ENCODE data around the gene EXOG. TPM values are rescaled to one million over a fixed set of nuclear protein-coding genes. Genes with fewer than 3 reads are reported as not detected.

EXOG gene
- total RNA-seq, 4 donors from 2014 or later, result 14.9 to 37.8 (median 30.8) TPM

- intact Hi-C loops (cut with DNase I), result no loop called here
- Histone ChIP-seq H3K27me3 (no peaks in the 10 kb centered on the region), H3K36me3 (no peaks in the 10 kb centered on the region), H3K4me1 (peaks cover 9 to 17% (median 13%) of the 10 kb centered on the region in 4 donors), H3K27ac (replicated peaks in 1 of 4) (no peak overlapping the region), H3K4me3 (no peak overlapping the region), H3K9me3 (peaks cover 0 to 11% (median 2%) of the 10 kb centered on the region in 4 donors)
- TF ChIP-seq, protein P1, sequence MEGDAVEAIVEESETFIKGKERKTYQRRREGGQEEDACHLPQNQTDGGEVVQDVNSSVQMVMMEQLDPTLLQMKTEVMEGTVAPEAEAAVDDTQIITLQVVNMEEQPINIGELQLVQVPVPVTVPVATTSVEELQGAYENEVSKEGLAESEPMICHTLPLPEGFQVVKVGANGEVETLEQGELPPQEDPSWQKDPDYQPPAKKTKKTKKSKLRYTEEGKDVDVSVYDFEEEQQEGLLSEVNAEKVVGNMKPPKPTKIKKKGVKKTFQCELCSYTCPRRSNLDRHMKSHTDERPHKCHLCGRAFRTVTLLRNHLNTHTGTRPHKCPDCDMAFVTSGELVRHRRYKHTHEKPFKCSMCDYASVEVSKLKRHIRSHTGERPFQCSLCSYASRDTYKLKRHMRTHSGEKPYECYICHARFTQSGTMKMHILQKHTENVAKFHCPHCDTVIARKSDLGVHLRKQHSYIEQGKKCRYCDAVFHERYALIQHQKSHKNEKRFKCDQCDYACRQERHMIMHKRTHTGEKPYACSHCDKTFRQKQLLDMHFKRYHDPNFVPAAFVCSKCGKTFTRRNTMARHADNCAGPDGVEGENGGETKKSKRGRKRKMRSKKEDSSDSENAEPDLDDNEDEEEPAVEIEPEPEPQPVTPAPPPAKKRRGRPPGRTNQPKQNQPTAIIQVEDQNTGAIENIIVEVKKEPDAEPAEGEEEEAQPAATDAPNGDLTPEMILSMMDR (IDR thresholded peaks at IDR 0.05), result no peak
- TF ChIP-seq POLR2AphosphoS5 (IDR thresholded peaks at IDR 0.05), result no peak
- no peak for TF ChIP-seq EP300 (IDR thresholded peaks at IDR 0.05)
- WGBS, result 100% methylated on average over 1 of the region's 1 CpG
- DNase-seq (ENCODE audit: extremely low spot score), result no peak
These were observed 30.5 kb upstream of the EXOG start for GRCh38 chr3:38465588-38466154.

- H3K4me3 ChIP-seq, result no peak overlapping the region
- WGBS, result 85% methylated on average over 1 of the region's 1 CpG
- TF ChIP-seq POLR2AphosphoS5 (IDR thresholded peaks at IDR 0.05), result no peak
- no peak for TF ChIP-seq EP300 (IDR thresholded peaks at IDR 0.05)
- TF ChIP-seq, protein P1 (IDR thresholded peaks at IDR 0.05), result no peak
- TF ChIP-seq POLR2A (IDR thresholded peaks at IDR 0.05; ENCODE audit: low read depth), result no peak
- no peaks in the 10 kb centered on the region for H3K36me3 ChIP-seq
- H3K9me3 ChIP-seq, result peaks cover 0 to 11% (median 2%) of the 10 kb centered on the region in 4 donors
- DNase-seq (ENCODE audit: extremely low spot score), result no peak
- intact Hi-C loops (cut with DNase I), result no loop called here
- H3K4me1 ChIP-seq, result peaks cover 17 to 26% (median 23%) of the 10 kb centered on the region in 4 donors
- H3K27ac ChIP-seq (replicated peaks in 1 of 4), result no peak overlapping the region
- H3K27me3 ChIP-seq, result no peaks in the 10 kb centered on the region
These were observed 27.4 kb upstream of the EXOG start for GRCh38 chr3:38468765-38469164.

DNA sequence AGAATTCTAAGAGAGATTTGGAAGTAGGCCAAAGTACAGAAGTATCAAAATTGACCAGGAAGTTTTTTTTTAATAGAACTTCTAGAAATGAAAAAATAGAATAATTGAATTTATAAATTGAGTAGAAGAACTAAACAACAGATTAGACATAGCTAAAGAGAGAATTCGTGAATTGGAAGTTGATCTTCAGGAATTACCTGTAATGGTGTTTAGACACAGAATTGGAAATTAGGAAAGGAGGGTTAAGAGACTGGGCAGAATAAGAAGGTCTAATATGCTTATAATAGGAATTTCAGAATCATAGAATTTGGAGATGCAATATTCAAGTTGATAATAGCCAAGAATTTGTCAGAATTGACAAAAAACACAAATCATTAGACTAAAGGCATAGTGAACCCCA is 26.3 kb upstream of the EXOG start:
- Histone ChIP-seq H3K4me1 (peaks cover 21 to 29% (median 25%) of the 10 kb centered on the region in 4 donors), H3K9me3 (peaks cover 0 to 11% (median 2%) of the 10 kb centered on the region in 4 donors), H3K27me3 (no peaks in the 10 kb centered on the region), H3K36me3 (no peaks in the 10 kb centered on the region), H3K4me3 (no peak overlapping the region), H3K27ac (replicated peaks in 1 of 4) (no peak overlapping the region)
- no peak for TF ChIP-seq POLR2AphosphoS5 (IDR thresholded peaks at IDR 0.05)
- TF ChIP-seq EP300 (IDR thresholded peaks at IDR 0.05), result no peak
- TF ChIP-seq, protein P1 (IDR thresholded peaks at IDR 0.05), result no peak
- no peak for DNase-seq (ENCODE audit: extremely low spot score)
- WGBS, result 100% methylated on average over 1 of the region's 1 CpG
- intact Hi-C loops (cut with DNase I), result no loop called here

DNA sequence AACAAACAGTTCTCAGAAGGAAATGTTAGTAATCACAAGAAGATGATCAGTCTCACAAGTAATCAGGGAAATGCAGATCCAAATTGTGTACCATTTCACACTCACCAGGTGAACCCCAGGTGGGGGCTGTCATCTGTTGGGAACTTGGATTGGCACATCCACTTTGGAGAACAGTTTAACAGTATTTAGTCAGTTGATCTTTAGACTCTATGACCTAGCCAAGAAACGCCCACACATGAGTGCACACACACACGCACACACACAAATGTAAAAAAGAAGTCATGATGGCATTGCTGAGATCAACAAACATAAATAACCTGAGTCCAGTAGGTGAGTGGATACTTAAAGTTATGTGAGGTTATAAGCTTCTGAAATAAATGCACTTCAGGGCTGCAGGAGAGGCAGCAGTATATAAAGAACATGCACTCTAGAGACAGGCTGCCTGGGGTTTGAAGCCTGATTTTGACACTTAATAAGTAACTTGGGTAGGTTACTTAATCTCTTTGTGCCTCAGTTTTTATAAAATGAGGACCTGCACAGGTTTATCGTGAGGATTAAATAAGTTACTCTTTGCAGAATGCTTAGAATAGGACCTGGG is 24.8 kb upstream of the EXOG start:
- Histone ChIP-seq H3K4me3 (no peak overlapping the region), H3K27ac (replicated peaks in 1 of 4) (no peak overlapping the region), H3K27me3 (no peaks in the 10 kb centered on the region), H3K9me3 (peaks cover 0 to 11% (median 2%) of the 10 kb centered on the region in 4 donors), H3K36me3 (no peaks in the 10 kb centered on the region), H3K4me1 (peaks cover 21 to 29% (median 25%) of the 10 kb centered on the region in 4 donors)
- peak; percentile 53 for DNase-seq (ENCODE audit: extremely low spot score)
- intact Hi-C loops (cut with DNase I), result no loop called here
- TF ChIP-seq POLR2AphosphoS5 (IDR thresholded peaks at IDR 0.05) (no peak), POLR2A (IDR thresholded peaks at IDR 0.05; ENCODE audit: low read depth) (no peak), EP300 (IDR thresholded peaks at IDR 0.05) (no peak)
- TF ChIP-seq, protein P1 (IDR thresholded peaks at IDR 0.05), result no peak
- WGBS, result 96% methylated on average over 3 of the region's 3 CpGs
